GM23248 (cell line): ENCODE results near the gene CHRNE. TPM values are rescaled to one million over a fixed set of nuclear protein-coding genes. Genes with fewer than 3 reads are reported as not detected.

Experiments used
- DNase-seq: peaks from one replicate; pipeline ENCODE4 v3.0.0-alpha.2; 2015
- H2AFZ ChIP-seq: fragments of 200-600 bp; sonication (generic); 2 replicates; pipeline ENCODE4 v1.6.1; 2016; ENCODE audit warnings: antibody characterized with exemption
- H3F3A ChIP-seq: fragments of 200-600 bp; sonication (generic); 2 replicates; pipeline ENCODE4 v1.6.1; 2016; ENCODE audit warnings: mild to moderate bottlenecking, antibody characterized with exemption, mixed run types; ENCODE audit not compliant: insufficient read depth
- H3K27ac ChIP-seq: fragments of 200-600 bp; sonication (generic); 2 replicates; pipeline ENCODE4 v1.5.1; 2016; ENCODE audit warnings: mild to moderate bottlenecking
- H3K27me3 ChIP-seq: fragments of 200-600 bp; sonication (generic); replicated peaks from 2 replicates; pipeline ENCODE4 v1.6.1; 2016; ENCODE audit warnings: mild to moderate bottlenecking; ENCODE audit not compliant: insufficient read depth
- H3K36me3 ChIP-seq: fragments of 200-600 bp; sonication (generic); 2 replicates; pipeline ENCODE4 v1.6.1; 2016; ENCODE audit warnings: low read depth, mild to moderate bottlenecking
- H3K4me1 ChIP-seq: fragments of 200-600 bp; sonication (generic); 2 replicates; pipeline ENCODE4 v1.6.1; 2016; ENCODE audit warnings: mild to moderate bottlenecking; ENCODE audit not compliant: insufficient read depth
- H3K4me2 ChIP-seq: fragments of 200-600 bp; sonication (generic); one replicate; pipeline ENCODE4 v1.6.1; 2016; ENCODE audit warnings: mild to moderate bottlenecking; ENCODE audit not compliant: unreplicated experiment
- H3K4me3 ChIP-seq: fragments of 200-600 bp; sonication (generic); 2 replicates; pipeline ENCODE4 v1.5.1; 2016; ENCODE audit warnings: mild to moderate bottlenecking
- H3K79me2 ChIP-seq: fragments of 200-600 bp; sonication (generic); 2 replicates; pipeline ENCODE4 v1.6.1; 2016; ENCODE audit warnings: mild to moderate bottlenecking; ENCODE audit not compliant: insufficient read depth
- H3K9ac ChIP-seq: fragments of 200-600 bp; sonication (generic); 2 replicates; pipeline ENCODE4 v1.6.1; 2016; ENCODE audit warnings: mild to moderate bottlenecking
- H3K9me2 ChIP-seq: fragments of 200-600 bp; sonication (generic); 2 replicates; pipeline ENCODE4 v1.6.1; 2016; ENCODE audit warnings: mixed run types, mild to moderate bottlenecking, moderate library complexity; ENCODE audit not compliant: insufficient read depth
- H3K9me3 ChIP-seq: fragments of 200-600 bp; sonication (generic); one replicate; pipeline ENCODE4 v1.6.1; 2017; ENCODE audit warnings: low read depth
- H4K20me1 ChIP-seq: fragments of 200-600 bp; sonication (generic); 2 replicates; pipeline ENCODE4 v1.6.0; 2016; ENCODE audit not compliant: insufficient read depth
- EZH2 ChIP-seq: fragments of 200-600 bp; sonication (generic); IDR thresholded peaks from 2 replicates; pipeline ENCODE4 v1.6.1; 2018; ENCODE audit warnings: antibody characterized with exemption, mild to moderate bottlenecking; ENCODE audit not compliant: insufficient read depth, poor library complexity, severe bottlenecking
- EZH2phosphoT487 ChIP-seq: fragments of 200-600 bp; sonication (generic); IDR thresholded peaks from 2 replicates; pipeline ENCODE4 v1.6.1; 2018; ENCODE audit warnings: antibody characterized with exemption, moderate library complexity, mild to moderate bottlenecking, low read depth; ENCODE audit not compliant: insufficient read depth
- WGBS, 2 experiments: methylation state at CpG; one replicate each; pipeline ENCODE4 v1.1.6; 2015 to 2017; ENCODE audit warnings: low lambda C conversion rate in 2 of 2, low coverage in 1 of 2; ENCODE audit errors: missing lambda C conversion rate in 2 of 2; 5-methylcytosine and 5-hydroxymethylcytosine counted together
- in situ Hi-C: fragments of 300-500 bp; cut with MboI; formaldehyde crosslinking; loops from 2 replicates; pipeline ENCODE4 v1.15.0; 2020
- polyA plus RNA-seq: library from polyadenylated mRNA; unstranded; fragments of >200 nt; fragmentation: Nextera tagmentation; extraction: Ambion mirVana; gene quantifications from 2 replicates; pipeline ENCODE4 v1.2.1, GENCODE V29; 2016
- total RNA-seq: library from RNA; depleted of rRNA; stranded (reverse); fragments of >200 nt; shearing (Covaris generic); gene quantifications from 2 replicates; pipeline ENCODE4 v1.2.3, GENCODE V29; 2014

Gene CHRNE
- total and polyA plus RNA-seq, 2 experiments from 2014 or later: 0.84 to 0.86 TPM

DNA sequence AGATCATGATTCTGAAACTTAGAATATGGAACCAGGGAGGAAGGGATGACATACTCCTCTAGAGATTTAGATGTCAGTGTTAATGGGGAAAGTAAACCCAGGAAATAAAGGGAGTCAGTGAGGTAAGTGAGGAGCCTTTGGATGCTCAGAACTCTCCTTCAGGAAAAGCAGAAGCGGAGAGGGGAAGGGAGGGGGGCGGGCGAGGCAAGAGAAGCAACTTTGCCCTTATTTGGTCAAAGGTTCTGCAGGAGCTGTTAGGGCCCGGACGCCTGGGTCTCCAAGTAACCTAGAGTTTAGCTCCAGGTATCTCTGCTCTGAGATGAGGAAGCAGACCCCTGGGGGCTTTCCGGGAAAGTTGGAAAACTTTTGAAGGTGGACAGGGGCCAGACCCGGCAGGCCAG, 44.1 kb upstream of the CHRNE start:
- Histone ChIP-seq H3K9me3 (no peaks in the 10 kb centered on the region), H3K27ac (peak overlapping the region; percentile 91), H3K27me3 (no peaks in the 10 kb centered on the region), H3K9me2 (no peaks in the 10 kb centered on the region), H3K79me2 (peaks cover 63% of the 10 kb centered on the region), H3K9ac (peak overlapping the region; percentile 83), H3K36me3 (peaks cover 11% of the 10 kb centered on the region), H3K4me3 (peak overlapping the region; percentile 93), H2AFZ (no peak overlapping the region), H4K20me1 (peaks cover 6% of the 10 kb centered on the region; the same call in 1 of the 2 replicates), H3K4me1 (peaks cover 16% of the 10 kb centered on the region), H3K4me2 (peak overlapping the region; percentile 95), H3F3A (peaks cover 47% of the 10 kb centered on the region)
- TF ChIP-seq EZH2 (no peak), EZH2phosphoT487 (no peak)
- WGBS, 2 experiments: 0% methylated on average over 2 to 7 of the region's 7 CpGs
- in situ Hi-C loops: no loop called here
- peak; percentile 47 for DNase-seq

DNA sequence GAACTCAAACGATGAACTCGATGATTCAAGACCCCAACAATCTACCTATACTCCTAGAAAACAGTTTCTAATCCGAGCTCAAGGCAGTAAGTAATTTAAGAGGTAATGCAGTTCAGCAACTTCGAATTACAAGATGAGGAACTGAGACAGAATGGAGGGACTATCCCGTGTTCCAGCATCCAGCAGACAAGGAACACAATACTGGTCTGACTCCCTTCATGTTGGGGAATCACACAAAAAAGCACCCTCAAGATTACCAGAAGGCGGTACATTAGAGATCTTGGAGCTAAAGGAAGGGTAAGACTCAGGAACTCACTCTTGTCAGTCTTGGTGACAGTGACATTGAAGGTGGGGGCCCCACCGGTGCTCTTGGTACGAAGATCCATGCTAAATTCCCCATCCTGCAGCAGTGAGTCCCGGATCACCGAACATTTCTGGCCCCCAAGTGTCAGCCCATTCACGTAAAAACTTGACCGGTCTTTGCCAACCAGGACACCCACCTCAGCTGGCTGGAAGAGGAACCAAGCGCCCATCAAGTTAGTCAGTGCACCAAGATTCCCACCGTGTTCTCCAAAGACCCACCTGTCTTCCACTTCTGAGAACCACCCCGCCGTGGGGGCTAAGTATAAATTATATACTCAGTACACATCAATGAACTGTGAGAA, 43.5 kb upstream of the CHRNE start:
- no peak overlapping the region for H2AFZ ChIP-seq

DNA sequence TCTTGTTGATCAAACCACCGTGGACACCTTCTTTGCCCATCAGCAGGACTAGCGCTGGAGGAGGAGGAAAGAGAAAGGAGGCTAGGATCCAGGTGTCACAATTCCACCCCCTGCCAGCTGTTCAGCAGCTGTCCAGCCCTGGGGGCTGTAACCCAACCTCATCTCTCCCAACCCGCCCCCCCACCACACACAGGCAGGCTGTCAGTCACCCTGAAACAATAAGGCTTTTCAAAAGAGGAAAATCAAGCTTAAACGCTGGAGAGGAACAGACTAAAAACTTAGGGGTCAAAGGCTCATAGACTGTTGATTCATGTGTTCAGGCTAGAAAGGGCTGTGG, 43.0 kb upstream of the CHRNE start:
- in situ Hi-C loops: no loop called here
- Histone ChIP-seq H3F3A (peaks cover 58% of the 10 kb centered on the region), H3K9ac (peak overlapping the region; percentile 83), H3K27me3 (no peaks in the 10 kb centered on the region), H3K9me2 (no peaks in the 10 kb centered on the region), H3K27ac (peak overlapping the region; percentile 91), H3K4me1 (peaks cover 23% of the 10 kb centered on the region), H2AFZ (no peak overlapping the region), H4K20me1 (peaks cover 6% of the 10 kb centered on the region; the same call in 1 of the 2 replicates), H3K9me3 (no peaks in the 10 kb centered on the region), H3K4me3 (peak overlapping the region; percentile 93), H3K36me3 (peaks cover 11% of the 10 kb centered on the region), H3K4me2 (peak overlapping the region; percentile 95), H3K79me2 (peaks cover 74% of the 10 kb centered on the region)
- 31 to 51% methylated on average over 3 to 4 of the region's 4 CpGs for WGBS, 2 experiments
- peak; percentile 23 for DNase-seq
- TF ChIP-seq EZH2 (no peak), EZH2phosphoT487 (no peak)

More for the DNA sequence above, 43.5 kb upstream of the CHRNE start:
- Histone ChIP-seq H3K9me3 (no peaks in the 10 kb centered on the region), H3F3A (peaks cover 52% of the 10 kb centered on the region), H3K4me2 (peak overlapping the region; percentile 95), H3K4me1 (peaks cover 22% of the 10 kb centered on the region), H3K9ac (peak overlapping the region; percentile 83), H3K27ac (peak overlapping the region; percentile 91), H3K27me3 (no peaks in the 10 kb centered on the region), H3K79me2 (peaks cover 69% of the 10 kb centered on the region), H3K4me3 (peak overlapping the region; percentile 93), H3K9me2 (no peaks in the 10 kb centered on the region), H3K36me3 (peaks cover 11% of the 10 kb centered on the region), H4K20me1 (peaks cover 6% of the 10 kb centered on the region; the same call in 1 of the 2 replicates)
- in situ Hi-C loops: no loop called here
- peak; percentile 12 for DNase-seq
- TF ChIP-seq EZH2phosphoT487 (no peak), EZH2 (no peak)
- WGBS, 2 experiments: 16% methylated on average over 16 of the region's 16 CpGs

DNA sequence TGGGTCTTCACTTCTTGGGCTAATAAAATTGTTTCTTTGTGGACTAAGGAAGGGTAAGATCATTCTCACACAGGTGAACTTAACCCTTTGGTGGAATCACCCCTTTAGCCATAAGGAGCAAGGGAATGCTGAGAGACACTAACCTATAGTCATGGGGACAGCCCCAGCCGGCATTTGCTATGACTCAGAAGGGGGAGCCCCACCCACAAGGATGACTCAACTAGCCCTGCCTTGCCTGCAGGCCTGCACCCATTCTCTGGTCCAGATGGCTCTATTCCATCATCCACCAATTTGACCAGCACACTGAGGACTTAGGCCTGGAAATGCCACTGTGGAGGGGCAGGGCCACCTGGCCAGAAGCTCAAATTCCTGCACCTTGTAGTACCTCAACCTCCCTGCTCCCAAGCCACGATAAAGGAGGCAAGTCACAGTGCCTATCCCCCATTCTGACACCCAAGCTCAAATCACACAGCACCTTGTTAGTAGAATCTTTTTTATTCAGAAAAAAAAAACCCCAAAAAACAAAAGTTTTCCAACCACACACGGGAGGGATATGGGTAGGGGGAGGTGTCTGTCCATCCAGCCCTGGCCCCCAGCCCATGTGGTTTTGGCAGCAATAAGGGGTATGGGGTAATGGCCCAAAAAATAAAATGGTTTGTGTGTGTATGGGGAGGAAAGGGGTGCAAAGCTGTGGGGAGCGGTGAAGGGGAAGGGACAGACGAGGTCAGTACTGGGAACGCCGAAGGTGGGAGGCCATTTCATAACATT, 42.5 kb upstream of the CHRNE start:
- Histone ChIP-seq H3K9me2 (no peaks in the 10 kb centered on the region), H3K79me2 (peaks cover 78% of the 10 kb centered on the region), H3F3A (peaks cover 59% of the 10 kb centered on the region), H3K4me3 (peak overlapping the region; percentile 93), H2AFZ (no peak overlapping the region), H3K4me2 (peak overlapping the region; percentile 95), H3K4me1 (peaks cover 23% of the 10 kb centered on the region), H3K9me3 (no peaks in the 10 kb centered on the region), H3K27me3 (no peaks in the 10 kb centered on the region), H3K9ac (peak overlapping the region; percentile 83), H4K20me1 (peaks cover 6% of the 10 kb centered on the region; the same call in 1 of the 2 replicates), H3K27ac (peak overlapping the region; percentile 91), H3K36me3 (peaks cover 11% of the 10 kb centered on the region)
- in situ Hi-C loops: no loop called here
- 21 to 23% methylated on average over 7 of the region's 7 CpGs for WGBS, 2 experiments
- peak; percentile 96 for DNase-seq
- TF ChIP-seq EZH2phosphoT487 (no peak), EZH2 (no peak)
